Right lobe of liver (tissue), 6 donors: ENCODE data around the gene SGSH. TPM values are rescaled to one million over a fixed set of nuclear protein-coding genes. Genes with fewer than 3 reads are reported as not detected.

Experiments used
- ATAC-seq, 4 donors: fragments of 200-7000 bp; cut with Tn5 transposase; one replicate each; pipeline ENCODE4 v1.9.1; 2020; ENCODE audit warnings: mild to moderate bottlenecking in 4 of 4, moderate library complexity in 4 of 4
- DNase-seq, 3 donors: peaks; one replicate each; pipeline ENCODE4 v3.0.0-alpha.2; 2020
- H3K27ac ChIP-seq, 3 donors: fragments of 200-600 bp; one replicate each; pipeline ENCODE4 v1.8.0; 2022
- H3K27me3 ChIP-seq, 2 donors: fragments of 200-600 bp; one replicate each; pipeline ENCODE4 v1.8.0; 2022
- H3K36me3 ChIP-seq, 4 donors: fragments of 200-600 bp; sonication (generic) in 1 of 4; one replicate each; pipeline versions ENCODE4 v1.5.1 to v1.8.0; 2017 to 2022; ENCODE audit warnings: control low read depth in 1 of 4
- H3K4me1 ChIP-seq, 4 donors: fragments of 200-600 bp; sonication (generic) in 1 of 4; one replicate each; pipeline versions ENCODE4 v1.5.1 to v1.8.0; 2017 to 2022; ENCODE audit warnings: control low read depth in 1 of 4
- H3K4me3 ChIP-seq, 3 donors: fragments of 200-600 bp; one replicate each; pipeline ENCODE4 v1.8.0; 2022
- H3K9me3 ChIP-seq, 4 donors: fragments of 200-600 bp; sonication (generic) in 1 of 4; one replicate each; pipeline versions ENCODE4 v1.5.1 to v1.8.0; 2017 to 2022; ENCODE audit warnings: control low read depth in 1 of 4
- POLR2A ChIP-seq: fragments of 450-650 bp; IDR thresholded peaks from one replicate; pipeline ENCODE4 v1.6.1; 2017; ENCODE audit warnings: antibody characterized with exemption, mild to moderate bottlenecking
- WGBS: methylation state at CpG from one replicate; pipeline ENCODE4 v1.1.6; 2018; ENCODE audit warnings: low coverage, low lambda C conversion rate; ENCODE audit not compliant: insufficient coverage; ENCODE audit errors: missing lambda C conversion rate; 5-methylcytosine and 5-hydroxymethylcytosine counted together
- intact Hi-C, 2 donors: fragments of 100-400 bp; cut with DNase I; formaldehyde crosslinking; loops; one replicate each; pipeline versions ENCODE4 v1.11.2 to v1.14.1; 2022
- total RNA-seq, 6 experiments: library from RNA; depleted of rRNA in 2 of 6; stranded (reverse); fragments of >200 nt in 2 of 6; fragmentation: NEBNext Ultra II Directional in 3 of 6; extraction: Animal tissue kit (Norgen Biotek cat#: 25700) in 3 of 6; gene quantifications; one replicate each; pipeline versions ENCODE4 v1.1.0 to v1.2.4, GENCODE V29; 2016 to 2023
- TF ChIP-seq, protein P1 (sequence below), 4 donors: fragments of 200-600 bp in 3 of 4; fragments of 450-650 bp in 1 of 4; IDR thresholded peaks; one replicate each; pipeline versions ENCODE4 v1.5.1 to v1.8.0; 2016 to 2022; ENCODE audit warnings: antibody characterized with exemption in 4 of 4, mild to moderate bottlenecking in 2 of 4
- donor health status: DM: no; HTN: yes; CAD: no.
- donor health status: DM: no; HTN: no; CAD: no.
- donor health status: DM: no; HTN: no; CAD: no.
- donor health status: DM: no; HTN: yes; CAD: no.
- donor health status: DM: no; HTN: yes; CAD: no.

Gene SGSH
- total RNA-seq, 6 experiments from 2014 or later, result 9.7 to 23.5 (median 15.7) TPM

DNA sequence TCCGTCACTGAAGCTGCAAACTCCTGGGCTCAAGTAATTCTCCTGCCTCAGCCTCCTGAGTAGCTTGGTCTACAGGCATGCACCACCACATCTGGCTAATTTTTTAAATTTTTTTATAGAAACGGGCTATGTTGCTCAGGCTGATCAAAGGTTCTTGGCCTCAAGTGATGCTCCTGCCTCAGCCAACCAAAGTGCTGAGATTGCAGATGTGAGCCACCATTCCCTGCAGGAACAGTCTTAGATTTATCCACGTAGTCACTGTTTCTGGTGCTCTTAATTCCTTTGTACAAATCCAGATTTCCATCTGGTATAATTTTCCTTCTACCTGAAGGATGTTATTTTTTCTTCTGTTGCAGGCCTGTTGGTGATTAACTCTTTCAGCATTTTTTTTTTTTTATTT, 13.1 kb upstream of the SGSH start:
- no peak for DNase-seq
- 86% methylated on average over 1 of the region's 3 CpGs for WGBS
- TF ChIP-seq, protein P1, sequence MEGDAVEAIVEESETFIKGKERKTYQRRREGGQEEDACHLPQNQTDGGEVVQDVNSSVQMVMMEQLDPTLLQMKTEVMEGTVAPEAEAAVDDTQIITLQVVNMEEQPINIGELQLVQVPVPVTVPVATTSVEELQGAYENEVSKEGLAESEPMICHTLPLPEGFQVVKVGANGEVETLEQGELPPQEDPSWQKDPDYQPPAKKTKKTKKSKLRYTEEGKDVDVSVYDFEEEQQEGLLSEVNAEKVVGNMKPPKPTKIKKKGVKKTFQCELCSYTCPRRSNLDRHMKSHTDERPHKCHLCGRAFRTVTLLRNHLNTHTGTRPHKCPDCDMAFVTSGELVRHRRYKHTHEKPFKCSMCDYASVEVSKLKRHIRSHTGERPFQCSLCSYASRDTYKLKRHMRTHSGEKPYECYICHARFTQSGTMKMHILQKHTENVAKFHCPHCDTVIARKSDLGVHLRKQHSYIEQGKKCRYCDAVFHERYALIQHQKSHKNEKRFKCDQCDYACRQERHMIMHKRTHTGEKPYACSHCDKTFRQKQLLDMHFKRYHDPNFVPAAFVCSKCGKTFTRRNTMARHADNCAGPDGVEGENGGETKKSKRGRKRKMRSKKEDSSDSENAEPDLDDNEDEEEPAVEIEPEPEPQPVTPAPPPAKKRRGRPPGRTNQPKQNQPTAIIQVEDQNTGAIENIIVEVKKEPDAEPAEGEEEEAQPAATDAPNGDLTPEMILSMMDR (IDR thresholded peaks at IDR 0.05), result no peak
- TF ChIP-seq POLR2A, result no peak
- Histone ChIP-seq H3K4me1 (no peaks in the 10 kb centered on the region), H3K27me3 (no peaks in the 10 kb centered on the region), H3K9me3 (peaks cover 0 to 11% (median 3%) of the 10 kb centered on the region in 4 donors), H3K27ac (no peak overlapping the region), H3K36me3 (peaks cover 0 to 7% (median 0%) of the 10 kb centered on the region in 4 donors), H3K4me3 (no peak overlapping the region)
- intact Hi-C loops, result no loop called here
- no peak for ATAC-seq

DNA sequence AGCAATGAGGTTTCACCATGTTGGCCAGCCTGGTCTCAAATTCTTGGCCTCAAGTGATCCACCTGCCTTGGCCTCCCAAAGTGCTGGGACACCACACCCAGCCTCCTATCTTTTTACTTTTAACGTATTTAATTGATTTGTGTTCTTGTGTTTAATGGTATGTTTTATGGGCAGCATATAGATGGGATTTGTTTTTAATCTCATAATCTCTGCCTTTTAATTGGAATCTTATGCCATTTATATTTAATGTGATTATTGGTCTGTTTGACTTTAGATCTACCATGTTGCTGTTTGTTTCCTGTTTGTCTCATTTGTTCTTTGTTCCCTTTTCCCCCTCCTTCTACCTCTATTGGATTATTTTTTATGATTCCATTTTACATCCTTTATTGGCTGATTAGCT, 12.3 kb upstream of the SGSH start:
- intact Hi-C loops, result no loop called here
- TF ChIP-seq, protein P1 (IDR thresholded peaks at IDR 0.05), result no peak
- TF ChIP-seq POLR2A, result no peak

DNA sequence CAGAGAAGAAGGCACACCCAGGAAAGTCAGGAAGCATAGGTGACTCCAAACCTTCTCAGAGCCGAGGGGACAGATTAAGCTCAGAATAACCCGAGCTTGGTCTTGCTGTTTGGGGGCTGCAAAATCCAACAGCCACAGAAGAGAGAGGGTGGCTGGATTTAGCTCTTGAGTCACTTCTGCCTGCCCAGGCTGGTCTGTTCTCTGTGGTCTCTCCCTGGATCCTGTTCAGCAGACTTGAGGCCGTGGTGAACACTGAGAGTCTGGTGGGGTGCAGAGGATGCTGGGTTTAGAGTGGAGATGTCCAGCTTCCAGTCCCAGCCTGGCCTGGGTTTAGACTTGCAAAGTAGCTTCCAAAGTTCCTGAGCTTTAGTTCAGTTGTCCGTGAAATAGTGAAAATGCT, 8.9 kb upstream of the SGSH start:
- intact Hi-C loops, result no loop called here
- ATAC-seq (no peak), DNase-seq (no peak)
- H3K4me3 ChIP-seq, result no peak overlapping the region
- H3K4me1 ChIP-seq, result no peaks in the 10 kb centered on the region
- H3K27me3 ChIP-seq, result no peaks in the 10 kb centered on the region
- H3K27ac ChIP-seq, result no peak overlapping the region
- no peaks in the 10 kb centered on the region for H3K36me3 ChIP-seq
- 78% methylated on average over 2 of the region's 4 CpGs for WGBS
- TF ChIP-seq, protein P1 (IDR thresholded peaks at IDR 0.05), result no peak
- no peak for TF ChIP-seq POLR2A
- H3K9me3 ChIP-seq, result peaks cover 0 to 11% (median 3%) of the 10 kb centered on the region in 4 donors

More for the DNA sequence above, 12.3 kb upstream of the SGSH start:
- WGBS, result 100% methylated on average over 1 of the region's 1 CpG
- ATAC-seq (no peak), DNase-seq (no peak)
- no peaks in the 10 kb centered on the region for H3K27me3 ChIP-seq
- H3K27ac ChIP-seq, result no peak overlapping the region
- H3K4me1 ChIP-seq, result no peaks in the 10 kb centered on the region
- H3K4me3 ChIP-seq, result no peak overlapping the region
- peaks cover 0 to 11% (median 3%) of the 10 kb centered on the region in 4 donors for H3K9me3 ChIP-seq
- H3K36me3 ChIP-seq, result peaks cover 0 to 3% (median 0%) of the 10 kb centered on the region in 4 donors

DNA sequence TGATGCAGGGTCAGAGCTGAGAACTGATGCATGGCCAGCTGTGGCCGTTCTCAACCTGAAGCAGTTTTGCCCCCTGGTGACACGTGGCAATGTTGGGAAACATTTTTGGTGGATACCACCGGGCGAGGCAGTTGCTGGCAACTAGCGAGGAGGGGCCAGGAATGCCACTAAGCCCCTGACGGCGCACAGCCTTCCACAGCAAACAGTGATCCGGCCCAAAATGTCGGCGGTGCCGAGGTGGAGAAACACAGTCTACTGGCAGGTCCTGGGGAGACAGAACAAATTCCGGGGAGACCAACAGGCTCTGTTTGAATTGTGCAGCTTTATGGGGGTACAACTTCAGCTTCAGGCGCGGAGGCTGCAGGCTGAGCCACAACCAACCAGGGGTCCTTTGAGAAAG, 8.3 kb upstream of the SGSH start:
- H3K27ac ChIP-seq, result no peak overlapping the region
- H3K4me3 ChIP-seq, result no peak overlapping the region
- no peaks in the 10 kb centered on the region for H3K36me3 ChIP-seq
- DNase-seq (no peak), ATAC-seq (no peak)
- no peaks in the 10 kb centered on the region for H3K4me1 ChIP-seq
- intact Hi-C loops, result no loop called here
- no peaks in the 10 kb centered on the region for H3K27me3 ChIP-seq
- 83% methylated on average over 6 of the region's 14 CpGs for WGBS
- no peak for TF ChIP-seq POLR2A
- TF ChIP-seq, protein P1 (IDR thresholded peaks at IDR 0.05), result no peak
- peaks cover 0 to 11% (median 3%) of the 10 kb centered on the region in 4 donors for H3K9me3 ChIP-seq

DNA sequence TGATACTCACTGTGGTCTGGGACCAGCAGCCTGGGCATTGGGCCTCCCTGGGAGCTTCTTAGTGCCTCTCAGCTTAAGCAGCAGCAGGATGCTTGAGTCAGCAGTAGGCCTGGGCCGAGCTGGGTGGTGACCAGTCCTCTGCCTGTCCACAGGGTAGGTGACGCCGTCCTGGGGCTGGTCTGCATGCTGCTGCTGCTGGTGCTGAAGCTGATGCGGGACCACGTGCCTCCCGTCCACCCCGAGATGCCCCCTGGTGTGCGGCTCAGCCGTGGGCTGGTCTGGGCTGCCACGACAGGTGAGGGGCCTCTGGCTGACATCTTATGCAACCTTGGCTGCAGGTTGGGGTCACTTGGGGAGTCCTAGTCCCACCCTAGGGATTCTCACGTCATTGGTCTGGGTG, 7.5 kb upstream of the SGSH start:
- H3K4me1 ChIP-seq, result no peaks in the 10 kb centered on the region
- H3K36me3 ChIP-seq, result no peaks in the 10 kb centered on the region
- H3K27me3 ChIP-seq, result no peaks in the 10 kb centered on the region
- intact Hi-C loops, result no loop called here
- H3K4me3 ChIP-seq, result no peak overlapping the region
- no peak for DNase-seq
- peaks cover 0 to 8% (median 3%) of the 10 kb centered on the region in 4 donors for H3K9me3 ChIP-seq
- TF ChIP-seq, protein P1 (IDR thresholded peaks at IDR 0.05), result no peak
- TF ChIP-seq POLR2A, result no peak
- no peak overlapping the region for H3K27ac ChIP-seq
- WGBS, result 94% methylated on average over 2 of the region's 11 CpGs
- peak in 1 of 4 donors; percentile 14 for ATAC-seq
